Activated CD4-positive, alpha-beta T cell treated with anti-CD3 and anti-CD28 coated beads, Interleukin-2, amount 10 ng/mL, durations not matched to agents 24 days and 14 days (primary cell): ENCODE results near the gene CACNA1D. TPM values are rescaled to one million over a fixed set of nuclear protein-coding genes. Genes with fewer than 3 reads are reported as not detected.

Experiments used
- DNase-seq: peaks from one replicate; pipeline ENCODE4 v3.0.0; 2022
- H3K27ac Mint-ChIP-seq: one replicate; pipeline ENCODE4 v1.8.0; 2022; ENCODE audit warnings: mild to moderate bottlenecking, mixed read lengths
- H3K27me3 Mint-ChIP-seq: one replicate; pipeline ENCODE4 v1.8.0; 2022; ENCODE audit warnings: mixed read lengths
- H3K36me3 Mint-ChIP-seq: one replicate; pipeline ENCODE4 v1.8.0; 2022; ENCODE audit warnings: low read depth, mild to moderate bottlenecking, mixed read lengths
- H3K4me1 Mint-ChIP-seq: one replicate; pipeline ENCODE4 v1.8.0; 2021; ENCODE audit warnings: mixed read lengths
- H3K4me3 Mint-ChIP-seq: one replicate; pipeline ENCODE4 v1.8.0; 2022; ENCODE audit warnings: mild to moderate bottlenecking, moderate library complexity, mixed read lengths
- H3K9me3 Mint-ChIP-seq: one replicate; pipeline ENCODE4 v1.8.0; 2021; ENCODE audit warnings: mixed read lengths
- intact Hi-C: fragments of 100-400 bp; cut with micrococcal nuclease; formaldehyde crosslinking; loops from one replicate; pipeline ENCODE4 v1.15.1; 2023
- total RNA-seq: library from RNA; stranded (reverse); gene quantifications from 2 replicates; pipeline ENCODE4 v1.2.3, GENCODE V29; 2022

The CACNA1D gene
- total RNA-seq, 1 donor from 2014 or later, result 0.77 TPM

DNA sequence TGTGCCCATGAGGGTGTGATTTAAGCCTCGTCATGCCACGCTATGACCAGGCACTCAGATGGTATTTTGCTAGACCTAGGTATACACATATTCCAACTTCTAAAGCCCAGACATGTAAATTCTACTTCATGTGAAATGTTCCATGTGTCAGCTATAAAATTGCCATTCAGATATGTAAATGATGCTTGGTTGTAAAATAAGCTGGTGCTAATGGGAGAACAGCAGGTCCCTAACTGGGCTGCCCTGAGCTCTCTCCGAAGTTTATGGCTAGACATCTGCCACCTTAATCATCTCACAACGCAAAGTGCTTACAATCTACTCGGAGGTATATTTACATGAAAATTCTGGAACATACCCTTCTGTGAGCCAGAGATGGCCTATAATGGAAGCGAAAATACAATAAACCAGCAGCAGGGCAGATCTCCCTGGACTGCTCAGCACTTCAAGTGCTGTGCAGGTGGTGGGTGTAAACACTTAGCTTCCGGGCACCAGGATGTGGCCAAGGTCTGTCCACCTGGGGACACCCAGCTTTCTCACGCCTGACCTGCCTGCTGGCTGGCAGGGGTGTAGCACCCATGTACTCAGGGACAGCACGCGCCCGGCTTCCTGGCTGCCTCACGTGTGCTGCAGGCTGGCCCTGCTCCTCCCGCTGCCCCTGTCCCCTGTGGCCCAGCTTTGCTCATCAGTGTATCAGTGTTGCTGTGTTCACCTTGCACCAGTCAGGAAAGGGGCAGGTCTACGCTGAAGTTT lies 269.8 kb downstream of the CACNA1D start:
- H3K36me3 Mint-ChIP-seq, result no peaks in the 10 kb centered on the region
- H3K4me1 Mint-ChIP-seq, result no peaks in the 10 kb centered on the region
- H3K4me3 Mint-ChIP-seq, result no peak overlapping the region
- DNase-seq, result no peak
- H3K9me3 Mint-ChIP-seq, result no peaks in the 10 kb centered on the region
- H3K27ac Mint-ChIP-seq, result no peak overlapping the region
- peaks cover 6% of the 10 kb centered on the region for H3K27me3 Mint-ChIP-seq
- intact Hi-C loops, result no loop called here

DNA sequence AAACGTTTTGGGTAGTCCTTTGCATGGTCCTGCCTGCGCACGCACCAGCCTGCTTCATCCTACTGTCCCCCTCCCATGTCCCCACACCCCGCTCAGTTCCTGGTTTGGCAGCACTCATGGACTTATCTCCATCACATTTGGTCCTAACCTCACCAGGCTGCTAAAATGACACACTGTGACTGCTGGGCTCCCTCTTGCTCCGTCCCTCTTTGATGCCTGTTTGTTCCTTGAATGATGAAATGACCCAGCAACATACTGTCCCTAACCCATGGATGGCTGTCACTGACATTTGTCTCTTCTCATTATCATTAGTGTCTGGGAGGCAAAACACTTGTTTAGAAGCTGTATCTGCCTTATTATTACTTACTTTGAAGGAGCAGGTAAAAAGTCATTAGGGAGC lies 271.3 kb downstream of the CACNA1D start:
- Mint-ChIP-seq H3K9me3 (no peaks in the 10 kb centered on the region), H3K36me3 (no peaks in the 10 kb centered on the region), H3K27me3 (peaks cover 6% of the 10 kb centered on the region), H3K27ac (no peak overlapping the region), H3K4me3 (no peak overlapping the region), H3K4me1 (no peaks in the 10 kb centered on the region)
- no peak for DNase-seq
- intact Hi-C loops, result no loop called here

GRCh38 chr3:53766706-53767105 lies 272.3 kb downstream of the CACNA1D start:
- Mint-ChIP-seq H3K4me1 (no peaks in the 10 kb centered on the region), H3K36me3 (no peaks in the 10 kb centered on the region), H3K27me3 (peaks cover 10% of the 10 kb centered on the region)

GRCh38 chr3:53768478-53769459 lies 274.4 kb downstream of the CACNA1D start:
- no peaks in the 10 kb centered on the region for H3K36me3 Mint-ChIP-seq
- intact Hi-C loops, result no loop called here
- no peak for DNase-seq

More at GRCh38 chr3:53766706-53767105, 272.3 kb downstream of the CACNA1D start:
- no peak for DNase-seq
- intact Hi-C loops, result no loop called here
- Mint-ChIP-seq H3K9me3 (no peaks in the 10 kb centered on the region), H3K4me3 (no peak overlapping the region), H3K27ac (no peak overlapping the region)

DNA sequence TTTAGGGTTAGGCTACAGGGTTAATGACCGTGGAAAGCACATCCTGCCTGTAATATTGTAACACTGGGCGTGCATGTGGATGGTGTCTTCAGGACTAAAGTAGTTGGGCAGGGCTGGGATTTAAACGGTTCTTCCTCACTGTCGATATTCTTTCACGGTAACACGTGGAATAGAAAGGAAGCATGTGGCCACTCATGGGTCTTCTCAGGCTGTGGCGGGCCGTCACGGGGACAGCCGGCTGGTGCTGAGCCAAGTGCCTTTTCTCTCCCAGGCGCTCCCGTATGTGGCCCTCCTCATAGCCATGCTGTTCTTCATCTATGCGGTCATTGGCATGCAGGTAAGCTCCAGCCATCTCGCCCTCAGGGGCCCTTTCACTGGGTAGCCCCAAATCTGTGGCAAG lies 278.2 kb downstream of the CACNA1D start:
- Mint-ChIP-seq H3K9me3 (no peaks in the 10 kb centered on the region), H3K27ac (no peak overlapping the region), H3K4me3 (no peak overlapping the region), H3K4me1 (no peaks in the 10 kb centered on the region), H3K27me3 (peaks cover 12% of the 10 kb centered on the region), H3K36me3 (no peaks in the 10 kb centered on the region)
- intact Hi-C loops, result no loop called here
- no peak for DNase-seq

More at GRCh38 chr3:53768478-53769459, 274.4 kb downstream of the CACNA1D start:
- Mint-ChIP-seq H3K27me3 (peaks cover 12% of the 10 kb centered on the region), H3K27ac (no peak overlapping the region), H3K4me3 (no peak overlapping the region), H3K4me1 (no peaks in the 10 kb centered on the region), H3K9me3 (no peaks in the 10 kb centered on the region)

DNA sequence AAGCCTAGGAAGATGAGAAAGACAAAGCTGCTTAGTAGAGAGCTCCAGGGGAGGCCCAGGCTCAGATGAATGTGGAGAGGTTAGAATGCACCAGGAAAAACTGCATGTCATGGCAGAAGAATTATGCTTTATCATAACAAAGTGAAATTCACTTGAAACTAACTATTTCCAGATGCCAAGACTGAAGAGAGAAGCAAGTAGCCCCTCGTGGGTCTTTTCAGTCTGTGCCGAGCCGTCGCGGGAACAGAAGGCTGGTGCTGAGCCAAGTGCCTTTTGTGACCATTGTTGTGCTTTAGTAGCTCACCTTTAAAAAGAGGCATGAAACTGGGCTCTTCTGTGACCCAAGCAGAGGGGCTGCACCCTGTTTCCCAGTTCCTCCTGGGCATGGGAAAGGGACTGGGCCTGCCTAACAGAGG lies 278.6 kb downstream of the CACNA1D start:
- H3K36me3 Mint-ChIP-seq, result no peaks in the 10 kb centered on the region
- intact Hi-C loops, result no loop called here
- H3K27me3 Mint-ChIP-seq, result peaks cover 10% of the 10 kb centered on the region
- H3K27ac Mint-ChIP-seq, result no peak overlapping the region
- H3K9me3 Mint-ChIP-seq, result no peaks in the 10 kb centered on the region
- H3K4me3 Mint-ChIP-seq, result no peak overlapping the region
- no peaks in the 10 kb centered on the region for H3K4me1 Mint-ChIP-seq
- DNase-seq, result no peak

DNA sequence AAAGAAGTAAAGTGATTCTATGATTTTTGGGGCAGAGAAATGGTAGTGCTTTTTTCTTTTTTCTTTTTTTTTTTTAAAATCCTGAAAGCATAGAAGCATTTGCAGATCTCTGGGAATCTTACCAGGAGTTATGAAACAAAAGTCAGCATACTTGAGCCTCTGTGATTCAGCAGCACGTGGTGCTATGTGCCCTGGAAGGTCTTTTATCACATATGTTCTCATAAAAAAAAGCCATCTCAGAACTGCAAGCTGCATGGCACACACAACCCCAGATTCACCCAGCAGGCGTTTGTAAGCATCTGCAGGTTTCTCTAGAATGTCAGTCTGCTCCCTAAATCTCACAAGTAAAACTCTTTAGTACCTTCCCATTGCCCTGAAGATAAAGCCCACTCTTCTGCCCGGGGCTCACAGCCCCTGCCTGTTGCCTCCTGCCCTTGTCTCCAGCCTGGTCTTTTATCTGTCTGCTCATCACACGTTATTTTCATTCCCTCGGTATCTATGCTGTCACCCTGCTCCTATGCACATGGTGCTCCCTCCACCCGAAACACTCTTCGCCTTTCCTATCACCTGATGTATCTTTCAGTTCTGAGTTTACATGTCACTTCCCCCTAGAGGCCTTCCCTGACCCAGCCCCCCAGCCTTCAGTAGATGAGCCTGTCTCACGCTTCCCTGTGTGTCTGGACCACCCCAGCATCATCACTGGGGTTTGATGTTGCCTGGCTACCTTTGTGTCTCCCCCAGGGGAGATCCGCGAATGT lies 279.4 kb downstream of the CACNA1D start:
- no peaks in the 10 kb centered on the region for H3K4me1 Mint-ChIP-seq
- H3K36me3 Mint-ChIP-seq, result no peaks in the 10 kb centered on the region
- no peaks in the 10 kb centered on the region for H3K9me3 Mint-ChIP-seq
- no peak overlapping the region for H3K4me3 Mint-ChIP-seq
- no peak overlapping the region for H3K27ac Mint-ChIP-seq
- peaks cover 8% of the 10 kb centered on the region for H3K27me3 Mint-ChIP-seq
- intact Hi-C loops, result no loop called here
- DNase-seq, result no peak

GRCh38 chr3:53774414-53774813 lies 280.0 kb downstream of the CACNA1D start:
- Mint-ChIP-seq H3K9me3 (no peaks in the 10 kb centered on the region), H3K27ac (no peak overlapping the region), H3K27me3 (peaks cover 8% of the 10 kb centered on the region), H3K4me3 (no peak overlapping the region), H3K36me3 (no peaks in the 10 kb centered on the region), H3K4me1 (no peaks in the 10 kb centered on the region)
- DNase-seq, result no peak
- intact Hi-C loops, result no loop called here

- no peaks in the 10 kb centered on the region for H3K36me3 Mint-ChIP-seq
- intact Hi-C loops, result no loop called here
Measured at GRCh38 chr3:53775018-53775417, 280.6 kb downstream of the CACNA1D start.

GRCh38 chr3:53775834-53776251 lies 281.4 kb downstream of the CACNA1D start:
- Mint-ChIP-seq H3K36me3 (no peaks in the 10 kb centered on the region), H3K4me3 (no peak overlapping the region), H3K9me3 (no peaks in the 10 kb centered on the region), H3K4me1 (no peaks in the 10 kb centered on the region), H3K27ac (no peak overlapping the region), H3K27me3 (peaks cover 10% of the 10 kb centered on the region)
- intact Hi-C loops, result no loop called here
- DNase-seq, result no peak

More at GRCh38 chr3:53775018-53775417, 280.6 kb downstream of the CACNA1D start:
- no peak for DNase-seq
- Mint-ChIP-seq H3K27ac (no peak overlapping the region), H3K4me1 (no peaks in the 10 kb centered on the region), H3K27me3 (peaks cover 8% of the 10 kb centered on the region), H3K9me3 (no peaks in the 10 kb centered on the region), H3K4me3 (no peak overlapping the region)

GRCh38 chr3:53776494-53777101 lies 282.2 kb downstream of the CACNA1D start:
- intact Hi-C loops, result no loop called here
- no peaks in the 10 kb centered on the region for H3K36me3 Mint-ChIP-seq
- no peak overlapping the region for H3K27ac Mint-ChIP-seq
- DNase-seq, result no peak
- H3K4me3 Mint-ChIP-seq, result no peak overlapping the region
- no peaks in the 10 kb centered on the region for H3K9me3 Mint-ChIP-seq
- peaks cover 6% of the 10 kb centered on the region for H3K27me3 Mint-ChIP-seq
- no peaks in the 10 kb centered on the region for H3K4me1 Mint-ChIP-seq

DNA sequence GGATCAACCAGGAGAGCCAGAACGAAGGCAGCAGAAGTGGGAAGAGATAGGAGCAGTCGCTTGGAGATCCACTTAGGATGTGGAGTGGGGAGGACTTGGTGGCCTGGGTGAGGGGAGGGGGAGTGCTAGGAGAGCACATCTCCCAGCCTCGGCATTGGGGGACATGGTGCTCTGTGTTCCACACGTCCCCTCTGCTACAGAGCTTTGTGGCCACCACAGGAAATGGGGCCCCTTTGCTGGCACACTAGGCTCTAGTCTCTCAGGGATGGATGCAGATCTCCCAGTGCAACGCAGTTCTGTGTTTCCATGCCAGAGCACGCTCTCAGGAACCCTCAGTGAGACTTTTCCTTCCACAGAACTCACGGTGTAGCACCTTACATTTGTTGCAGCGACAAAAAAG lies 283.1 kb downstream of the CACNA1D start:
- H3K9me3 Mint-ChIP-seq, result no peaks in the 10 kb centered on the region
- no peak overlapping the region for H3K4me3 Mint-ChIP-seq
- H3K27me3 Mint-ChIP-seq, result peaks cover 6% of the 10 kb centered on the region
- no peak for DNase-seq
- intact Hi-C loops, result no loop called here
- no peaks in the 10 kb centered on the region for H3K4me1 Mint-ChIP-seq
- no peaks in the 10 kb centered on the region for H3K36me3 Mint-ChIP-seq
- H3K27ac Mint-ChIP-seq, result no peak overlapping the region

- intact Hi-C loops, result no loop called here
- Mint-ChIP-seq H3K4me1 (no peaks in the 10 kb centered on the region), H3K27me3 (peaks cover 9% of the 10 kb centered on the region)
Measured at GRCh38 chr3:53778153-53778552, 283.7 kb downstream of the CACNA1D start.

More at GRCh38 chr3:53778153-53778552, 283.7 kb downstream of the CACNA1D start:
- Mint-ChIP-seq H3K9me3 (no peaks in the 10 kb centered on the region), H3K36me3 (no peaks in the 10 kb centered on the region), H3K4me3 (no peak overlapping the region), H3K27ac (no peak overlapping the region)
- DNase-seq, result no peak
